ENCODE results near the gene DCP1A. TPM values are rescaled to one million over a fixed set of nuclear protein-coding genes. Genes with fewer than 3 reads are reported as not detected.

Gene DCP1A
- total and polyA plus RNA-seq, 9 of the 15 experiments (the other 6 are each of a cell fraction or from before 2014, with no cell fraction given): 6.6 to 33.7 (median 13.3) TPM

GRCh38 chr3:53354945-53355498 is 7.7 kb upstream of the DCP1A start (continued):
- TF ChIP-seq VEZF1 (CRISPR knock-in tag; IDR thresholded peaks at IDR 0.05): peak; percentile 29; the same call in 1 of the 2 replicates
- peak; percentile 87 for TF ChIP-seq ARID1B (IDR thresholded peaks at IDR 0.05)
- TF ChIP-seq MTA2 (IDR thresholded peaks at IDR 0.05; ENCODE audit: low read depth): peak; percentile 45; the same call in 1 of the 2 replicates
- no peak for TF ChIP-seq MLLT1 (IDR thresholded peaks at IDR 0.05)
- TF ChIP-seq EHMT2 (IDR thresholded peaks at IDR 0.05): no peak
- peak; percentile 95 for TF ChIP-seq RREB1 (CRISPR knock-in tag; IDR thresholded peaks at IDR 0.05)
- 0 out of 2 replicates have a peak, but pooled peaks have one; percentile 42 for TF ChIP-seq OTX1 (CRISPR knock-in tag; IDR thresholded peaks at IDR 0.05)
- TF ChIP-seq SIX5 (IDR thresholded peaks at IDR 0.05; ENCODE audit: borderline replicate concordance in 1 of 2, insufficient read depth in 1 of 2, low read depth in 1 of 2, low read length in 2 of 2): no peak
- TF ChIP-seq BDP1 (IDR thresholded peaks at IDR 0.05; ENCODE audit: insufficient read depth, insufficient read length): no peak
- peak; percentile 92 for TF ChIP-seq BCL6 (CRISPR knock-in tag; IDR thresholded peaks at IDR 0.05)
- TF ChIP-seq POLR3G (IDR thresholded peaks at IDR 0.05; ENCODE audit: extremely low read depth, insufficient read length, insufficient replicate concordance): no peak
- no peak for TF ChIP-seq MAFF (IDR thresholded peaks at IDR 0.05; ENCODE audit: low read length)
- peak; percentile 97 for TF ChIP-seq DDX20 (tag; IDR thresholded peaks at IDR 0.05; ENCODE audit: low read depth)
- TF ChIP-seq MYC (IDR thresholded peaks at IDR 0.05; ENCODE audit: low read depth, low read length): no peak
- peak; percentile 91 for TF ChIP-seq MYC (CRISPR knock-in tag; IDR thresholded peaks at IDR 0.05; ENCODE audit: borderline replicate concordance, low read depth)
- TF ChIP-seq DPF2 (IDR thresholded peaks at IDR 0.05): peak; percentile 81
- TF ChIP-seq TSC22D4 (tag; IDR thresholded peaks at IDR 0.05): no peak
- TF ChIP-seq NR2F6 (CRISPR knock-in tag; IDR thresholded peaks at IDR 0.05): peak; percentile 92
- TF ChIP-seq ZNF311 (CRISPR knock-in tag; IDR thresholded peaks at IDR 0.05): peak; percentile 100
- TF ChIP-seq KLF13 (tag; IDR thresholded peaks at IDR 0.05; ENCODE audit: borderline replicate concordance, low read depth): peak; percentile 90
- no peak for TF ChIP-seq MCM3 (IDR thresholded peaks at IDR 0.05)
- no peak for TF ChIP-seq HMGN3 (IDR thresholded peaks at IDR 0.05; ENCODE audit: borderline replicate concordance, extremely low read depth, insufficient read length, low read depth, low read length)

All from K562 (cell line).